ENCODE data around the gene ZNF343.

Gene ZNF343

DNA sequence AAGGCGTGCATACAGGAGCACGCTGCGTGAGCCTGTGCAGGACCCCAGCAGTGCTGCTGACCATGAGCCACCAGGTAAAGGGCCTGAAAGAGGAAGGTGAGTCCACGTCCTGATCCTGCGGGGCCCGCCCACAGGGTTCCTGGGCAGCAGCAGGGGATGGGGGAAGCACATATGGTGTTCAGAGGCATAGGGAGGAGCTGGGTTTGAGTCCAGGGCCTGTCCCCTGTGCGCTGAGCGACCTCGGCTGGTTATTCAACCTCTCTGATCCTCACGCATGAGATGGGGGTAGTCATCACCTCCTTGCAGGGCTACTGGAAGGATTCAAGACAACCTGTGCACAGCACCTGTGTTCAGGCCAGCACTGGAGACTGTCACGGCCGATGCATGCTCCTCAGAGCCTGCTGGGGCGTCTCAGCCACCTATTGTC, 27.9 kb upstream of the ZNF343 start, which contains the start of gene TMC2:
TMC2 (plus strand) TSS at position 14 of the 427 bp plus-strand sequence; CDS start at position 63, 49 bp downstream.
- ATAC-seq (ENCODE audit: low read depth) (no peak), DNase-seq (ENCODE audit: low spot score) (peak; percentile 52)
- TF ChIP-seq, protein P1, sequence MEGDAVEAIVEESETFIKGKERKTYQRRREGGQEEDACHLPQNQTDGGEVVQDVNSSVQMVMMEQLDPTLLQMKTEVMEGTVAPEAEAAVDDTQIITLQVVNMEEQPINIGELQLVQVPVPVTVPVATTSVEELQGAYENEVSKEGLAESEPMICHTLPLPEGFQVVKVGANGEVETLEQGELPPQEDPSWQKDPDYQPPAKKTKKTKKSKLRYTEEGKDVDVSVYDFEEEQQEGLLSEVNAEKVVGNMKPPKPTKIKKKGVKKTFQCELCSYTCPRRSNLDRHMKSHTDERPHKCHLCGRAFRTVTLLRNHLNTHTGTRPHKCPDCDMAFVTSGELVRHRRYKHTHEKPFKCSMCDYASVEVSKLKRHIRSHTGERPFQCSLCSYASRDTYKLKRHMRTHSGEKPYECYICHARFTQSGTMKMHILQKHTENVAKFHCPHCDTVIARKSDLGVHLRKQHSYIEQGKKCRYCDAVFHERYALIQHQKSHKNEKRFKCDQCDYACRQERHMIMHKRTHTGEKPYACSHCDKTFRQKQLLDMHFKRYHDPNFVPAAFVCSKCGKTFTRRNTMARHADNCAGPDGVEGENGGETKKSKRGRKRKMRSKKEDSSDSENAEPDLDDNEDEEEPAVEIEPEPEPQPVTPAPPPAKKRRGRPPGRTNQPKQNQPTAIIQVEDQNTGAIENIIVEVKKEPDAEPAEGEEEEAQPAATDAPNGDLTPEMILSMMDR (IDR thresholded peaks at IDR 0.05; ENCODE audit: poor library complexity, severe bottlenecking): no peak
- H3K4me3 ChIP-seq (ENCODE audit: severe bottlenecking): no peak within 1 kb of the TSS
- no peak within 1 kb of the TSS for H3K27ac ChIP-seq (ENCODE audit: poor library complexity, severe bottlenecking)
- H3K27me3 ChIP-seq (ENCODE audit: insufficient read depth, poor library complexity, severe bottlenecking): peaks cover 9% of the 10 kb centered on the region
- no peaks in the 10 kb centered on the region for H3K9me3 ChIP-seq (ENCODE audit: severe bottlenecking)
- no peaks in the 10 kb centered on the region for H3K36me3 ChIP-seq (ENCODE audit: low read depth)
- no peaks in the 10 kb centered on the region for H3K4me1 ChIP-seq (ENCODE audit: insufficient read depth, poor library complexity, severe bottlenecking)

DNA sequence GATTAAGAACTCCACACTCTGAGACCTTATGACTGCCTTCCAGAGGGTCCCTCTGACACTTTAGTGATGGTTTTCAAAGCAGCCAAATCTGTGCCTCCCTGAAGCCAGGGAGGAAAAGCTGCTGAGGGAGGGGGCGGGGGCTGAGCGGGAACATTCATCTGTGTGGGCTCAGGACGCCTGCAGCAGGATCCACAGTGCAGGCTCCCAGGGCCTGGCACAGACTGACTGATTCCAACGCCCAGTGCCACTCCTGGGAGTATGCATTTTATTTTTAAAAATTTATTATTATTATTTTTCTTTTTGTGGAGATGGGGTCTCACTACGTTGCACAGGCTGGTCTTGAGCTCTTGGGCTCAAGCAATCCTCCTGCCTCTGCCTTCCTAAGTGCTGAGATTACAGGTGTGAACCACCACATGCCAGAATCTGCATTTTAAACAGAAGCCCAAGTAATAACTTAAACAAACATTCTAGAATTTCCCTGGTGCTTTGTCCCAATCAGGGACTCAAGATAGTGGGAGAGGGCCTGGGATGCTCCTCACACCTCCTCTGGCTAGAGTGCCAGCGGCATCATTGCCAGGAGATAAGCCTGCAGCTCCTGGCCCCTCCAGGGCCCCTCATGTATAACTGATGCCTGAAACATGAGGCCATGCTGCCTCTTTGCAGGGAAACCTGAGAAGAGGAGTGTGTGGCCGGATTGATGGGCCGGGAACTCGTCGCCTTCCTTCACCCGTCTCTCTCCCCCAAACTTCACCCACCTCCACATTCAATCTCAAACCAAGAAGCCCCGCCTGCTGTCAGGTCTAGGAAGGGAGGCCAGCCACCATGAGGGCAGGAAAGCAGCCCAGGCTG, 27.2 kb upstream of the ZNF343 start:
- H3K4me1 ChIP-seq (ENCODE audit: insufficient read depth, poor library complexity, severe bottlenecking): no peaks in the 10 kb centered on the region
- no peak for ATAC-seq (ENCODE audit: low read depth)
- DNase-seq (ENCODE audit: low spot score): peak; percentile 21
- H3K9me3 ChIP-seq (ENCODE audit: severe bottlenecking): no peaks in the 10 kb centered on the region
- no peak overlapping the region for H3K27ac ChIP-seq (ENCODE audit: poor library complexity, severe bottlenecking)
- H3K27me3 ChIP-seq (ENCODE audit: insufficient read depth, poor library complexity, severe bottlenecking): peaks cover 9% of the 10 kb centered on the region
- no peak overlapping the region for H3K4me3 ChIP-seq (ENCODE audit: severe bottlenecking)
- TF ChIP-seq, protein P1 (IDR thresholded peaks at IDR 0.05; ENCODE audit: poor library complexity, severe bottlenecking): no peak
- no peaks in the 10 kb centered on the region for H3K36me3 ChIP-seq (ENCODE audit: low read depth)

DNA sequence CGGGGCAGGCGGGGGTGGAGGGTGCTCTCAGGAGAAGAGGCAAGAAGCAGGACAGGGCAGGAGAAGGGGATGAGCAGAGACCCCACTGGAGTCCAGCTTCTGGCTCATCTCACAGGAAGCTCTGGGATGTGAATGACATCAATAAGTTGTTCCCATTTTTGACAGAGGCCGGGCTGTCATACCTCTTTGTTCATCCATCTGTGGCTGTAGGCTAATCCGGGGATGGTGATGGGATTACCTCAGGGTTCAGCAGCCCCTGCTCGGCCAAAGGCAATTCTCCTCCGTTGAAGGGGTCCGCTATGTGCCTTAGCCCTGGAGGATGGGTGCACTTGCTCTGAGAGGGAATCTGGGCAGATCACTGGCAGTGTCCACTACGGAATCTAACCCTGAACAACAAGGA, 24.4 kb upstream of the ZNF343 start:
- Histone ChIP-seq H3K4me1 (ENCODE audit: insufficient read depth, poor library complexity, severe bottlenecking) (no peaks in the 10 kb centered on the region), H3K36me3 (ENCODE audit: low read depth) (no peaks in the 10 kb centered on the region), H3K27me3 (ENCODE audit: insufficient read depth, poor library complexity, severe bottlenecking) (no peaks in the 10 kb centered on the region), H3K9me3 (ENCODE audit: severe bottlenecking) (no peaks in the 10 kb centered on the region), H3K27ac (ENCODE audit: poor library complexity, severe bottlenecking) (no peak overlapping the region), H3K4me3 (ENCODE audit: severe bottlenecking) (no peak overlapping the region)
- ATAC-seq (ENCODE audit: low read depth) (no peak), DNase-seq (ENCODE audit: low spot score) (no peak)
- TF ChIP-seq, protein P1 (IDR thresholded peaks at IDR 0.05; ENCODE audit: poor library complexity, severe bottlenecking): no peak

DNA sequence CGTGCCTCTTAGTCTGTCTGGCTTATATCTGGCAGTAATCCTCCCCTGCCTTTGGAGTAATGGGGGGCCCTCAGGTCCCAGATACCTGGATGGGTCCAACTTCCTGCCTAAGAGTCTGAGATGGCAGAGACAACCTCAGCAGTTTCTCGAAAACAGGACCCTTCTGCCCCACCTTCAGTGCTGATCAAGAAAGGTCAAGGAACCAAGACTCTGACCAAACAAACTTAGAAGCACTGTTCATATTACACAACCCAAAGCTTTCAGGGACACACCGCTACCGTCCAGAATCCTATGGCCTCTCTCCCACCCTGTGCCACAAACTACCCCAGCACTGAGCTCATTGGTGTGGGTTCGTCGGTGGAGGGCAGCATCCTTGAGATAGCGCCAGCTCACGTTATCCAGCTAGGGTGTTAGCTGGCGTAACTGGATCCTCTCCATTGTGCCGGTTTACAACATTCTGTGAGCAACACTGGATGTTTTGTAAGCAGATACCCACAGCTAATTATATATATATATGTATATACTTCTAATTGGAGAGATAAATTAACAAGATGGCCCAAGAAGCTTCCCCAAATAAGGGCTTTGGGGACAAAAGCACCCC, 20.1 kb upstream of the ZNF343 start:
- no peaks in the 10 kb centered on the region for H3K36me3 ChIP-seq (ENCODE audit: low read depth)
- no peak overlapping the region for H3K27ac ChIP-seq (ENCODE audit: poor library complexity, severe bottlenecking)
- no peak for ATAC-seq (ENCODE audit: low read depth)
- H3K9me3 ChIP-seq (ENCODE audit: severe bottlenecking): no peaks in the 10 kb centered on the region
- no peak for DNase-seq (ENCODE audit: low spot score)
- H3K27me3 ChIP-seq (ENCODE audit: insufficient read depth, poor library complexity, severe bottlenecking): no peaks in the 10 kb centered on the region
- H3K4me3 ChIP-seq (ENCODE audit: severe bottlenecking): no peak overlapping the region
- no peaks in the 10 kb centered on the region for H3K4me1 ChIP-seq (ENCODE audit: insufficient read depth, poor library complexity, severe bottlenecking)
- TF ChIP-seq, protein P1 (IDR thresholded peaks at IDR 0.05; ENCODE audit: poor library complexity, severe bottlenecking): no peak

Data from RWPE2 (cell line).